ENCODE results near the gene SYCN.

SYCN gene

GRCh38 chr19:39169143-39169810 is 34.8 kb downstream of the SYCN start:
- DNase-seq: no peak

DNA sequence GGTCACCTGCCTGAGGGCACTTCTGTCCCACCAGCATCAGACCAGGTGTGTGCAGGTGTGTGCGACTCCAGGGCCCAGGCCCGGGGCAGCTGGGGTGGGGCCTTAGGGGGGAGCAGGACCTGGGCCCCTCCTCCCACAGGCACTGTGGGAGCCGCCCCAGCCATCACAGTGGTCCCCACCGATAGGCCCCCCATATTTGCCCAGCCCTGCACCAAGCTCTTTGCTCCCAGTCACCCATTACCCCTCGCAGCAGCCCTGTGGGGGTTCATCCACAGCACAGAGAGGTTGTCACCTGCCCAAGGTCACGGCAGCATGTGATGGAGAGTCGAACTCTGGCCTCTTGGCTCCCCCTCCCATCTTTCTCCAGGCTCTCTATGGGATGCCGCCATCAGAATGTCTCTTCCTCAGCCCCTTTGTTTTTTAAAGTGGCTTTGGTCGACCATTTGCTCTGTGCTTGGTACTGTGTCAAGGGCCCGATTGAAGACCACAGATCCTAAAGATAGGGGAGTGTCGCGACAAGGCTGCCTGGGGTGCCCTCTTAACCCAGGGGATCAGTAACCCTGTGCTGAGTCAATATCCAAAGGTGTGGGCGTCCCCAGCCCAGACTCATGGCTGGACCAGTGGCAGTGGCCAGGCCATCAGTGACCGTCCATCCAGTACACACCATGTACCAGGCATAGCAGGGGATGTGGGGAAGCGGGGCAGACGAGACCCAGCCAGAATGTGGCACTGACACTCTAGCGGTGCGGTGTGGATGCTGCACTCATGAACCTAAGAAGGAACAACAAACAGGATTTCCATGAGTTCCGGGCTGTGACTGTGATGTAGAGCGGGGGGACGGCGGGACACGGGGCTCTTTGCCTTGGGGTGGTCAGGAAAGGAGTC is 35.6 kb downstream of the SYCN start:
- no peak for DNase-seq

DNA sequence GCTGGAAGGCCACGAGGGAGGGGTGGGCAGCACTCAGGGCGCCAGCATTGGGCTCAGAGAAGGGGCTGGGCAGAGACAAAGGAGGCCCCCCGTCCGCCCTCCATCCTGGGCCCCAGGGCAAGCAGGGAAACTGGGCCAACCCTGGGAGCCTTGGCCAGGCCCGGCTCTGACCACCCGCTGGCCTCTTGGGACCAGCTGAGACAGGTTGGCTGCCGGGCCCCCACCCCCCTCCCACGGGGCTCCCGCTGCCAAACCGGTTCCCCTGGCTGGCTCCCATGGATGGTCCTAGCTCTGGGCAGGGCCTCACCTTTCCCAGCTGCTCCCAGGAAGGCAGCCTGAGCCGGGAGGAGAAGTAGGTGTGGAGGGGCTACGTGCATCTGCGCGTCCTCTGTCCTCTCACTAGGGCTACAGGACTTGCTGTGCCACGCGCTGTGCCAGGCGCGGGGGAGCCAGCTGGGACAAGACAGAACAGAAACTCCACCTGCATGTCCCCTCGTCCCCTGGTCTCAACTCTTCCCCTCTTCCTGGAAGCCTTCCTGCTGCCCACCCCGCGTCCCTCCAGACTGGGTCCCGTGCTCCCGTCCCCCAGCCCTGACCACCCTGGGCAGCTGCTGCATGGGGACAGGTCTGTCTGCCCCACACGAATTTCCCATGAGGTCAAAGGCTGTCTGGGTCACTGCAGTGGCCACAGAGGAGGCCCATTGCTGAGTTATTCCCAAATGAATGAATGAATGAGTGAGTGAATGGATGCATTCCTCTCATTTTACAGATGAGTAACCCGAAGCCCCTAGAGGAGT is 36.4 kb downstream of the SYCN start:
- no peak for DNase-seq

GRCh38 chr19:39166571-39167391 is 37.3 kb downstream of the SYCN start:
- peak; percentile 49 to 76 for DNase-seq

DNA sequence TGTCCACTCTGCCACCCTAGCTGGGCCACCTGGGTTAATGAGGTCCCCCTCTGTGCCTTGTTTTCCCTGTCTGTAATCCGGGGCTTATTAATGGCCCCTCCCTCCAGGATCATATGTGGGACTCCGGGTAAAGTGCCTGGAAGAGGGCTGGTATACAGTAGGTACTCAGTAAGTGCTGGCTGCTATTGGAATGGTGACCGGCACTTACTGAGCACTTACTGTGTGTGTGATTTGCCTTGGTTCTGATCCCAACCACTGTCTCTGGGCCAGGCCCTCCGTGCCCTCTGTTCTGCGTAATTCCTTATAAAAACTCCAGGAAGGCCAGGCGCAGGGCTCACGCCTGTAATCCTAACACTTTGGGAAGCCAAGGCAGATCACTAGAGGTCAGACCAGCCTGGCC is 38.2 kb downstream of the SYCN start:
- no peak for DNase-seq

GRCh38 chr19:39164289-39164688 is 39.8 kb downstream of the SYCN start:
- no peak for DNase-seq

GRCh38 chr19:39163621-39164020 is 40.4 kb downstream of the SYCN start:
- no peak for DNase-seq

DNA sequence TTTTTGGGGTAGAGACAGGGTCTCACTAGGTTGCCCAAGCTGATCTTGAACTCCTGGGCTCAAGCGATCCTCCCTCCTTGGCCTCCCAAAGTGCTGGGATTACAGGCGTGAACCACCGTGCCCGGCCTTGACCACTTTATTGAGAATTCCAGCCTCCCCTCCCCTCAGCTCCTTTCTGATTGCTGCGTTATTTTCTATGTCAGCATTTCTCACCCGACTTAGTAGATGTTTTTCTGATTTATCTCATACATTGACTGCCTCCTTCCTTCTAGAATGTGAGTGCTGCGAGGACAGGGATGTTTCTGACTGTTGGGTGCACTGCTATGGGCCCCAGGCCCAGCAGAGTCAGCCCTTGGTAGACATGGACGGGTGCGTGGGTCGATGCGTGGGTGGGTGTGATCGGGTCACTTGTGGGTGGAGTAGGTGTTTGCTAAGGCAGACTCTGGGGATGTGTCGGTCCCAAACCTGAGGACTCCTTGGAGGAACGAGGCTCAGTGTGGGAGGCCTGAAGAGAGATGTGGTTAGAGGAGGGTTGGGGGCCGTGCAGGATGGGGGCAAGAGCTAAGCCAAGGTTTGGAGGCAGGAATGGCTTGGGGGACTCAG is 41.5 kb downstream of the SYCN start:
- DNase-seq: no peak

DNA sequence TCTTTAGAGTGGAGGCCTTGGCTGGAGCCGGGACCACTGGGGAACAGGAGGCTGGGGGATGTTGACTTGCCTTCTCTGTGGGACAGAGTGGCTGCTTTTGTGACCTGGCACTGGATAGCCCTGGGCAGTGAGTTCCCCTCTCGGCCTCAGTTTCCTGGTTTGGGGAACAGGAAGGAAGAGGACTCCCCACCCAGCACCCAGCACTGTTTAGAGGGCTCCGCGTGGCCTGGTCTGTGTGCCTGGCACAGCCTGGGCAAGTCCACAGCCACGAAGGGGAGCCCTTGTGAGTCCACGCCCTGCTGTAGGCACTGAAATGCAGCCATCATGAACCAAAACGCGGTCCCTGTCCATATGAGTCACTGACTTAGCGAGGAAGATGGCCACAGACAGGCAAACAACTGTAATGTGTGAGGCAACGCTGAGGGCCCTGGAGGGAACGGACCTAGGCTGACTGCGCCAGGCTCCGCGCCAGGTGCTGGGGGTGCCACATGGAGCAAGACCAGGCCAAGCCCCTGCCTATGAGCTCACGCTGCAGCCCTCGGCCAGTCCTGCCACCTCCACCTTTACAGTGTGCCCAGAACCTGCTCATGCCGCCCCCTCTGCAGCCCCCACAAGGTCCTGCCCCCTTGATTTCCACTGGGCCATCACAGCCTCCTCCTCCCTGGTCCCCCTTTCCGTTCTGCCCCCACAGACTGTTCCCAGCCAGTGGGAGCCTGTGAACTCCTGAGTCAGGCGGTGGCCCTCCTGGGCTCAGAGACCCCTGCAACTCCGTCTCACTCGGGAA is 43.0 kb downstream of the SYCN start:
- no peak for DNase-seq

GRCh38 chr19:39160523-39160861 is 43.6 kb downstream of the SYCN start:
- no peak for DNase-seq

GRCh38 chr19:39158646-39159260 is 45.3 kb downstream of the SYCN start:
- no peak for DNase-seq

- DNase-seq: no peak
These were observed 46.1 kb downstream of the SYCN start for GRCh38 chr19:39157997-39158389.

DNA sequence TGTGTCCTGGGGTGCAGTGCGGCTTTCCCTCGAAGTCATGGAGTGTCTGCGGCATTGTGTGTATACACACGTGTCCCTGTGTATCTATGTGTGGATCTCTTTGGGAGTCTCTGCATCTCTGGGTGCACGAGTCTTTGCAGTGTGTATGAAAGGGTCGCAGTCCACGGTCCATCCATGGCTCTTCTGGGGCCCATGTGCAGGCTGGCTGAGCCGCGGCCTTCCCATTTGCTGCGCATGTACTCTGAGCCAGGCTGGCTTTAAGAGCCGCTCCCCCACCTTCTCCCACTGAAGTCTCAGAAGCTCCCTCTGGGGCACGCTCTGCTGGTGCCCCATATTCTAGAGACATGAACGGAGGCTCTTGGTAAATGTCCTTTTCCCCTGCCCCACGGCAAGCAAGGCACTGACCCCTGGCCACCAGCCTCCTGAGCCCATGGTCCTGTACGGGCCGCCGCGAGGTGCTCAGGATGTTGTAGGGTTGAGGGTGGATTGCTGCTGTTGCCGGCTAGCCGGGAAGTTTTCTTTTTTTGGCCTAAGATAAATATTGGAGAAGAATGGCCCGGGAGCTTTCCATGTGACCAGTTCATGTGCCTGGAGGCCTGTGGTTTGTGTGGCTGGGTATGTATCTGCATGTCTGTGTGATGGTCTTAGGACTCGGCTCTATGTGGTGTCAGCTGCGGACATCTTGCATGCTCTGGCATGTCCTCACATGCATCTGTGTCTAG is 46.6 kb downstream of the SYCN start:
- no peak for DNase-seq

- DNase-seq: no peak
These were observed 47.5 kb downstream of the SYCN start for GRCh38 chr19:39156326-39157230.

GRCh38 chr19:39155741-39156140 is 48.3 kb downstream of the SYCN start:
- no peak for DNase-seq

- no peak for DNase-seq
These were observed 48.9 kb downstream of the SYCN start for GRCh38 chr19:39155114-39155700.

DNA sequence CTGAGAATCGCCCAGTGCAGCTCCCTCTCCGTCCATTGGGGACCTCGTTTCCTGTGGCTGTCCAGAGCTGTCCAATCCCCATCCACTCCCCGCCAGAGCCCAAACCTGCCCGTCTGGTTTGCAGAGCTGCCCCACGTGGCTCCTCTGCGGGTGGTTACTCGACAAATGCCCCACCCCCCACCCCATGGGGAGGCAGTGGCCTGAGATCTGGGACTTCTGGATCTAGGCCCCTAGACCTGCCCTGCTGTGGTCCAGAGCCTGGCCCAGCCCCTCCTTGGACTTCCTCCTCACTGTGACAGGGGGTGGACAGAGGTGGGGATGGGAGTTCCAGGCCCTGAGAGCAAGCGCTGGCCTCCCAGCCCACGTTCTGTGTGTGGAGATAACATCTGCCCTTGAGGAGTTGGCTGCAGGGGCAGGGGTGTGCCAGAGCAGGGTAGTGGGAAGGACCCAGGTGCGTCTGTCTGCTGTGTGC is 49.4 kb downstream of the SYCN start:
- no peak for DNase-seq

GRCh38 chr19:39154100-39154628 is 49.9 kb downstream of the SYCN start:
- no peak for DNase-seq

All from SHP77 (cell line).